Measurements from ENCODE around the gene RAVER2.

The RAVER2 gene

GRCh38 chr1:64848803-64849202 is 103.9 kb downstream of the RAVER2 start:
- no peak for DNase-seq

GRCh38 chr1:64849942-64850341 is 105.1 kb downstream of the RAVER2 start:
- DNase-seq = no peak

GRCh38 chr1:64850846-64851245 is 106.0 kb downstream of the RAVER2 start:
- no peak for DNase-seq

GRCh38 chr1:64851664-64852063 is 106.8 kb downstream of the RAVER2 start:
- no peak for DNase-seq

GRCh38 chr1:64854674-64855073 is 109.8 kb downstream of the RAVER2 start:
- no peak for DNase-seq

GRCh38 chr1:64855557-64855956 is 110.7 kb downstream of the RAVER2 start:
- DNase-seq = no peak

- DNase-seq = no peak
Observed at GRCh38 chr1:64856553-64856952, 111.7 kb downstream of the RAVER2 start.

- no peak for DNase-seq
Observed at GRCh38 chr1:64857347-64857746, 112.5 kb downstream of the RAVER2 start.

GRCh38 chr1:64861611-64862010 is 116.7 kb downstream of the RAVER2 start:
- peak; percentile 37 for DNase-seq

- DNase-seq = no peak
Observed at GRCh38 chr1:64864018-64864940, 119.4 kb downstream of the RAVER2 start.

- no peak for DNase-seq
Observed at GRCh38 chr1:64865105-64865757, 120.4 kb downstream of the RAVER2 start.

GRCh38 chr1:64866689-64867088 is 121.8 kb downstream of the RAVER2 start:
- DNase-seq = no peak

GRCh38 chr1:64867266-64867665 is 122.4 kb downstream of the RAVER2 start:
- DNase-seq = no peak

GRCh38 chr1:64871256-64871655 is 126.4 kb downstream of the RAVER2 start:
- DNase-seq = no peak

GRCh38 chr1:64872067-64872466 is 127.2 kb downstream of the RAVER2 start:
- no peak for DNase-seq

GRCh38 chr1:64873576-64873975 is 128.7 kb downstream of the RAVER2 start:
- no peak for DNase-seq

GRCh38 chr1:64874666-64875065 is 129.8 kb downstream of the RAVER2 start:
- no peak for DNase-seq

GRCh38 chr1:64875101-64875500 is 130.2 kb downstream of the RAVER2 start:
- DNase-seq = no peak

- no peak for DNase-seq
Observed at GRCh38 chr1:64875606-64876005, 130.7 kb downstream of the RAVER2 start.

GRCh38 chr1:64877151-64877550 is 132.3 kb downstream of the RAVER2 start:
- no peak for DNase-seq

- no peak for DNase-seq
Observed at GRCh38 chr1:64877598-64877997, 132.7 kb downstream of the RAVER2 start.

GRCh38 chr1:64878090-64878489 is 133.2 kb downstream of the RAVER2 start:
- DNase-seq = no peak

GRCh38 chr1:64878931-64879611 is 134.2 kb downstream of the RAVER2 start:
- no peak for DNase-seq

GRCh38 chr1:64880449-64880848 is 135.6 kb downstream of the RAVER2 start:
- DNase-seq = no peak
